ENCODE results near the gene RNF224. TPM values are rescaled to one million over a fixed set of nuclear protein-coding genes. Genes with fewer than 3 reads are reported as not detected.

RNF224 gene
- total and polyA plus RNA-seq, 2 of the 13 experiments (the other 11 are each of a cell fraction or from before 2014, with no cell fraction given) = 0.09 TPM; not detected in 1

- CTCF ChIA-PET (ENCODE audit: low intra/inter-chr PET ratio, low total read pairs) = interaction anchor here (0.9 to 2.6 kb wide), 3 partner anchors 37 to 45 kb away, joined by 3 to 19 read pairs (median 16); partner anchors contain the start of gene RNF224
- 92% methylated on average over 4 of the region's 9 CpGs for WGBS (ENCODE audit: low lambda C conversion rate)
- Histone ChIP-seq H3K4me3 (replicated peaks in 1 of 3; ENCODE audit: insufficient read depth in 1 of 3, low read depth in 2 of 3, low read length in 3 of 3) (no peak overlapping the region), H3K27ac (ENCODE audit: extremely low read length, insufficient read depth, low read length) (no peak overlapping the region), H2AFZ (ENCODE audit: low read length) (no peak overlapping the region), H4K20me1 (ENCODE audit: insufficient read depth, low read length) (no peaks in the 10 kb centered on the region), H3K36me3 (replicated peaks in 1 of 2; ENCODE audit: control insufficient read depth in 1 of 2, insufficient read depth in 2 of 2, low read length in 2 of 2) (peaks cover 13 to 20% of the 10 kb centered on the region in 2 experiments; a peak in 3 of 5 replicates), H3K9ac (ENCODE audit: insufficient read depth, low read depth, low read length) (no peak overlapping the region), H3K4me2 (ENCODE audit: low read depth, low read length) (peak overlapping the region; percentile 94; the same call in 1 of the 2 replicates), H3K4me1 (ENCODE audit: insufficient read depth, low read length) (peaks cover 38% of the 10 kb centered on the region), H3K9me3 (ENCODE audit: low read length) (no peaks in the 10 kb centered on the region), H3K27me3 (ENCODE audit: control insufficient read depth in 1 of 2, insufficient read depth in 2 of 2, low read length in 2 of 2) (no peaks in the 10 kb centered on the region), H3K79me2 (ENCODE audit: insufficient read depth, low read length) (peaks cover 37% of the 10 kb centered on the region)
- ATAC-seq (peak; percentile 33), DNase-seq (ENCODE audit: low spot score) (no peak), FAIRE-seq (no peak)
- no TSS peak for BruUV-seq (replicated peaks)
- in situ Hi-C loops (cut with HindIII; ENCODE audit: extremely low pct_ligation_motif_present, low pct_unique_long_range_greater_than_20kb) (no loop called here), intact Hi-C loops (cut with micrococcal nuclease; ENCODE audit: unreplicated experiment) (no loop called here)
- POLR2A ChIA-PET = interaction anchor here (0.6 to 3.8 kb wide), 9 partner anchors 8 to 50 kb away, joined by 3 to 52 read pairs (median 11); partner anchors contain the start of genes RNF208, TPRN and TUBB4B
- peak; percentile 34 for TF ChIP-seq CTCF (CRISPR knock-in tag; IDR thresholded peaks at IDR 0.05)
- no peak for TF ChIP-seq ZBTB33 (CRISPR knock-in tag; IDR thresholded peaks at IDR 0.05)
- no peak for TF ChIP-seq HNRNPLL (IDR thresholded peaks at IDR 0.05; ENCODE audit: low read depth, low read length, poor library complexity, severe bottlenecking)
- TF ChIP-seq CREBL2 (CRISPR knock-in tag; IDR thresholded peaks at IDR 0.05; ENCODE audit: borderline replicate concordance) = no peak
- TF ChIP-seq NBN (conservative IDR thresholded peaks at IDR 0.05) = no peak
- TF ChIP-seq POGK (CRISPR knock-in tag; conservative IDR thresholded peaks at IDR 0.05) = no peak
- TF ChIP-seq ZNF761 (CRISPR knock-in tag; conservative IDR thresholded peaks at IDR 0.05) = no peak
- TF ChIP-seq GTF3A (CRISPR knock-in tag; conservative IDR thresholded peaks at IDR 0.05) = no peak
- no peak for TF ChIP-seq ZUFSP (CRISPR knock-in tag; IDR thresholded peaks at IDR 0.05; ENCODE audit: borderline replicate concordance)
- TF ChIP-seq STAG1 (CRISPR knock-in tag; IDR thresholded peaks at IDR 0.05) = peak; percentile 34
These were observed 36.9 kb upstream of the RNF224 start for GRCh38 chr9:137190315-137190856.
